SK-N-MC (cell line): ENCODE results near the gene RABEP2.
"Not testable (repeated sequence)": the region's sequence is repeated elsewhere in the genome, so short reads cannot be mapped to it uniquely, and the experiment has no call there.

Source experiments
- EZH2 ChIP-seq: fragments of 200-600 bp; sonication (generic); IDR thresholded peaks from one replicate; pipeline ENCODE4 v1.6.1; 2017; ENCODE audit warnings: antibody characterized with exemption
- FOXP2 ChIP-seq: optimal IDR thresholded peaks from 2 replicates; pipeline ENCODE3; 2011; ENCODE audit warnings: mild to moderate bottlenecking, moderate library complexity; ENCODE audit not compliant: insufficient read depth; ENCODE audit errors: extremely low read length, control extremely low read depth
- POLR2AphosphoS5 ChIP-seq: IDR thresholded peaks from 2 replicates; pipeline ENCODE4 v1.6.1; 2012; ENCODE audit warnings: mild to moderate bottlenecking, low read depth, low read length, borderline replicate concordance

- TF ChIP-seq EZH2, POLR2AphosphoS5, FOXP2: not testable (repeated sequence)
These were observed 1.2 kb upstream of the RABEP2 start for GRCh38 chr16:28926284-28926683.
